Measurements from ENCODE around the gene NEIL3.

Gene NEIL3

DNA sequence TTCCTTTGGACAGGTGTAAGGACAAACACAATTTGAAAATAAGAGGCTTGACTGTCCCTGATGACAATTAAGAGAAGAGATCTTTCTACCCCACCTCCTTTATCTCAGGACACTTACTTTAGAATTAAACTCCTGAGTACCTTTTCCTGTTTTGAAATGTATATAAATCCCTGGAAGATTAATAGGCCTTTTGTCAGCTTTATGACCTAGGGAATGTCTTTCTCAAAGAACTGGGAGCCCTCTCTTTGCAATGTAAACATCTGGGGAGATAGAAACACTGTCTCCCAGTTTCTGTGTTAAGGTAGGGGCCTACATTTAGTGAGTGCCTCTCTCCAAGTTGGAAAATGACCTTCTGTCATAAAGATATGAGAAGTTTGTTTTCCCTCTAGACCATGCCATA, 100.9 kb downstream of the NEIL3 start:
- Histone ChIP-seq H3K27ac (ENCODE audit: low read depth, low read length) (no peak overlapping the region), H3K9ac (ENCODE audit: low read length) (no peak overlapping the region), H3K4me3 (ENCODE audit: low read length) (no peak overlapping the region), H3K4me1 (ENCODE audit: control insufficient read depth, insufficient read depth, low read length) (no peaks in the 10 kb centered on the region), H3K27me3 (ENCODE audit: control insufficient read depth, insufficient read depth, low read length) (no peaks in the 10 kb centered on the region), H3K36me3 (ENCODE audit: control insufficient read depth, insufficient read depth, low read length) (no peaks in the 10 kb centered on the region)

DNA sequence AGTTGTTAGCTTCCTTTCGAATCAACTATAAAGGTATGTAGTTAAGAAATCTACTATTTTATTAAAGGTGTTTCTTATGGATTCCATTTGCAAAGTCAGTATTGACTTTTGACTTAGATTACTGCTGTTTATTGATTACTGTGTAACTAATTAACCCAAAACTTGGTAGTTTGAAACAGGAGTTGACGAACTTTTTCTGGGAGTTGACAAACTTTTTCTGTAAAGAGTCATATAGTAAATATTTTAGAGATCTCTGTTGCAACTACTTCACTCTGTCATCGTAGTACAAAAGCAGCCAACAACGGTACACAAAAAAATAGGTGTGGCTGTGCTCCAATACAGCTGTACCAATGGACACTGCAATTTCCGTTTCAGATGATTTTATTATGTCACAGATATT, 102.3 kb downstream of the NEIL3 start:
- Histone ChIP-seq H3K36me3 (ENCODE audit: control insufficient read depth, insufficient read depth, low read length) (no peaks in the 10 kb centered on the region), H3K4me3 (ENCODE audit: low read length) (no peak overlapping the region), H3K4me1 (ENCODE audit: control insufficient read depth, insufficient read depth, low read length) (no peaks in the 10 kb centered on the region), H3K27me3 (ENCODE audit: control insufficient read depth, insufficient read depth, low read length) (no peaks in the 10 kb centered on the region), H3K27ac (ENCODE audit: low read depth, low read length) (no peak overlapping the region), H3K9ac (ENCODE audit: low read length) (no peak overlapping the region)
